NCI-H1694 treated with DMSO at 0.1 percent for 48 hours (cell line): ENCODE data around the gene ATP5PO.
"Not testable (repeated sequence)": the region's sequence is repeated elsewhere in the genome, so short reads cannot be mapped to it uniquely, and the experiment has no call there.

Experiments
- DNase-seq: peaks from one replicate; lab custom pipeline; 2025; lab: John Stamatoyannopoulos, UW

The ATP5PO gene

GRCh38 chr21:33940881-33941245 is 25.3 kb upstream of the ATP5PO start:
- no peak for DNase-seq

- no peak for DNase-seq
These were observed 24.7 kb upstream of the ATP5PO start for GRCh38 chr21:33940164-33940880.

GRCh38 chr21:33939226-33939625 is 23.6 kb upstream of the ATP5PO start:
- DNase-seq, result no peak

DNA sequence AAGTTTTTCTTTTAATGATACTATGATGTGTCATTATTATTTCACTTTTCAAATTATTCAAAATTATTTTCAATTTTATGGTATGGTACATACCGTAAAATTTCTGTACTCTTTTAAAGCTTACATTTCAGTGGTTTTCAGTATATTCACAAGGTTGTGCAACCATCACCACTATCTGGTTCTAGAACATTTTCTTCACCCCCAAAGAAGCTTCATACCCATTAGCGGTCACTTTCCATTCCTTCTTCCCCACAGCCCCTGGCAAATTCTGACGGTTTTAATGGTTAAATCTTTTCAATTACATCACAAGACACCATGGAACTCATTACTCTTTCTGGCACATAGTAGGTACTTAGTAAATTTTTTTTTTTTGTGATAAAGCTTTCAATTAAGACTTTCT is 22.8 kb upstream of the ATP5PO start:
- DNase-seq, result no peak

DNA sequence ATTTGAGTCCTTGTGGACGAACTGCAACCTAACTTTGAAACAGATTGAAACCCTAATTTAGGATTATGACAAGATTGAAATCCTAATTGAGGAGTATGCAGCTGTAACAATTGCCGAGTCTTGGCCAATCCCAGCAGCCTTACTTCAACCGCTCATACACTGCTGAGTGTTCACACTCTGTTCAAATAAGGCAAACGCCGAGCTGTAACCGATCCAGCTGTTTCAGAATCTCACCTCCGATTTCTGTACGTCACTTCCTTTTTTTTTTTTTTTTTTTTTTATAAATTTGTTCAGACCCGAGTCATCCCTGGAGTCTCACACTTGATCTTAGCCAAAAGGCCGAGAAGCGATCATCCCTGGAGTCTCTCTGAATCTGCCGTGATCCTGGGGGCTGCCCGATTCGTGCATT is 22.3 kb upstream of the ATP5PO start:
- DNase-seq, result no peak

DNA sequence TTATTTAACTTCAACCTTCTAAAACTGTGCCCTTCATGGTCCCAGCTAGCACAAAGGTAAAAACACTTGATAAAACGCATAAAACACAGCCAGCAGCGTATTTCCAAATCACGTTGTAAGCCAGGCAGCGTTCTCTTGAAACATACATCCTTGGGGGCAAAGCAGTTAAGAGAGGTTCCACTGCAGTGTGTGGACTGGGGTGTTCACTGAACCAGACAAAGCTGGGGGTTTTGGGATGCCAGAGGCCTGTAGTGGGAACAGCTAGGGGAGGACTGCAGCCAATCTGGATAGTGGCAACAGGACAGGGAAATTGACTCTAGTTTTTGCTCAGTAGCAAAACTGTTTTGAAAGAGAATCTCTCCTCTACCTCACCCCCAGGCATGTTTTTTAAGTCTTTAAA is 21.5 kb upstream of the ATP5PO start:
- DNase-seq, result no peak

DNA sequence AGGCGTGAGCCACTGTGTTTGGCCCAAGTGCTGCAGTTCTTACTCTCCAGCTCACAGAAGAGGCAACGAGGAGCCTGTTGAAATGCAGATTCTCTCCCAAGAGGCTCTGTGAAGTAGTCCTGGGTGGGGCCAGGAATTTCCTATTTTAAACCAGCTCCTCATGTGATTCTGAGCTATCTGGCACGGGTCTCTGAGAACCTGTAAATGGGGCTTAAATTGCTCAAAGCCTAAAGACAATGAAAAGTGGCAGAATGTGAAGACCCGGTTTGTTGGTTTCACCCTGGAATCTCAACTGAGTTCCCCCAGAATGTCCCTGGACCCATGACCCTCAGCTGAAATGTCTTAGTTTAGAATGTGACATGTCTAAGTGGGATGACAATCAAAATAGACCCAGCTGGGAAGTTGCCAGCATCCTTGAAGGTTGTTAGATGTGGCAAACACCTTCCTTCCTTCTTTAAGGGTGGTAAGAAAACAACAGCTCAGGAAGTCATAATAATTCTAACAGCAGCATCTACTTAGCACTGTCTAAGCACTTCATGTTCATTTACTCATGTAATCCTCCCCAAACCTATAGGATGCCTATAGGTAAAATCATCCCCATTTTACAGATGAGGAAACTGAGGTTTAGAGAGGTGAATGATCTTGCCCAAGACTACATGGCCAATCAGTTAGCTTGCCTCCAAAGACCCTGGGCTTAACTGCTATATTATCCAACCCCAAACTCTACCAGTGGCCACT is 20.9 kb upstream of the ATP5PO start:
- DNase-seq, result no peak

DNA sequence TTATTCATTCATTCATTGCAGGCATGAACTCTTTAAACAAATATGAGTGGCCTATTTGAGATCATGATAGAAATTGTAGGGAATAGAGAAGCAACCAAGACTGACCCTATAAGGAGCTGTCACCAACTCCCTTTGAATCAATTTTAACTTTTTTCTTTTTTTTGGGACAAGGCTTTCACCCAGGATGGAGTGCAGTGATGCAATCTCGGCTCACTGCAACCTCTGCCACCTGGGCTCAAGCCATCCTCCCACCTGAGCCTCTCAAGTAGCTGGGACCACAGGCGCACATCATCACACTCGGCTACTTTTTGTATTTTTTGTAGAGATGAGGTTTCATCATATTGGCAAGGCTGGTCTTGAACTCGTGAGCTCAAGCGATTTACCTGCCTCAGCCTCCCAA is 17.1 kb upstream of the ATP5PO start:
- DNase-seq, result no peak

DNA sequence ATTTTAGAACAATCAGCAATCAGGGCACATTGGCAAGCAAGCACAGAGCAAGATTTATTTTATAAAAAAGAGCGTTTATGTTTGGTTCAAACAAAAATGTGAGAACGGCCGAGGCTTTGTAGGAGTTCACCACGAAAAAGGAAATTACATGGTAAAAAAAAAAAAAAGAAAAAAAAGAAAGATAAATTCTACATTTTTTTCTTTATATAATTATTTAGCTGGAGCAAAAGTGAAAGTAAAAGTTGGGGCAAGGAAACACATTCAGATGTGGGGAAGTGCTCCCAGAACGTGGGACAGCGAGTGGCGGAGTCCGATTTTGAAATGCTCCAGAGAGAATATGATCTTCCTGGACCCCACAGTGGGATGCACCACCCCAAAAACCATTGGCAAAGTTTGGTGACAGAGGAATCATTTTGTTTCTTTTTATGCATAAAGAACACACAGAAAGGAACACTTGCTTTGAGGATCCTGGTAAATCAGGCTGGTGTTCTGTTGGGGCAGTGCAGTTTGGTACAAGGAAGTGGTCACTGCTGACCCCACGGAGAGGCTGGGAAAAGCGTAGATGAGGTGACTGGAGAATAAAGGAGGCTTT is 16.3 kb upstream of the ATP5PO start:
- no peak for DNase-seq

- DNase-seq, result not testable (repeated sequence)
These were observed 15.6 kb upstream of the ATP5PO start for GRCh38 chr21:33931052-33931798.

DNA sequence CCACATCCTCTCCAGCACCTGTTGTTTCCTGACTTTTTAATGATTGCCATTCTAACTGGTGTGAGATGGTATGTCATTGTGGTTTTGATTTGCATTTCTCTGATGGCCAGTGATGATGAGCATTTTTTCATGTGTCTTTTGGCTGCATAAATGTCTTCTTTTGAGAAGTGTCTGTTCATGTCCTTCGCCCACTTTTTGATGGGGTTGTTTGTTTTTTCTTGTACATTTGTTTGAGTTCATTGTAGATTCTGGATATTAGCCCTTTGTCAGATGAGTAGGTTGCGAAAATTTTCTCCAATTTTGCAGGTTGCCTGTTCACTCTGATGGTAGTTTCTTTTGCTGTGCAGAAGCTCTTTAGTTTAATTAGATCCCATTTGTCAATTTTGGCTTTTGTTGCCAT is 10.6 kb upstream of the ATP5PO start:
- not testable (repeated sequence) for DNase-seq

DNA sequence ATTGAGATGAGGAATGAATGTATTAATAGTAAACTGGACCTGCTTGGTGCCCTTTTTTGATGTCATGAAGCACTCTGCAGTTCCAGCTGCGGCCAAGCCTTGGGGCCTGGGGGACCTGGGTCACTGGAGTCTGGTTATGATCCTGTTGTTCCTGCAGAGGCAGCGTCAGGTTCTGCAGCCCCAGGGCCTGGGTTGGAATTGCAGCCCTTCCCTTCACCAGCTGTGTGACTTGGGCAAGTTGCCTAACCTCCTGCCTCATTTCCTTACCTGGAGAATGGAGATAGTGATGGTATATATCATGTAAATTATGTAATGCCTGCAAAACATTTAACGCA is 9.1 kb upstream of the ATP5PO start:
- DNase-seq, result peak; percentile 44

GRCh38 chr21:33924079-33924765 is 8.6 kb upstream of the ATP5PO start:
- DNase-seq, result peak; percentile 89

GRCh38 chr21:33917421-33917820 is 1.8 kb upstream of the ATP5PO start:
- DNase-seq, result no peak

DNA sequence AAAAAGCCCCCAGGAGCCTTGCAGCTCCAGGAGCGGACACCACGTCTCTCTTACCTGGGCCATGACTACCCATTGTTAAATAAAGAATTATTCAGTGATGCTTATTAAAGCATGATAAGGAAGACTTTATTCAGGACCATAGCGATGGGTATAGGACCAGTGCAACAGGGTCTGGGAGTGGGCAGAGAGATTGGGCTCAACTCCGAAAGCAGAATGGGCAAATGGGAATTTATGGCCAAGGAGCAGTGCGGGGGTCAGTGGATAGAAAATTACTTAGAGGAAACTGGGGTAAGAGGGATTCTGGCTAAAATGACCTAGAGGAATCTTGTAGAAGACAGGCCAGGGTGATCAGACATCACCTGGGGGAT is 580 bp upstream of the ATP5PO start:
- no peak for DNase-seq

GRCh38 chr21:33914188-33914587 is 1.4 kb downstream of the ATP5PO start:
- DNase-seq, result no peak

DNA sequence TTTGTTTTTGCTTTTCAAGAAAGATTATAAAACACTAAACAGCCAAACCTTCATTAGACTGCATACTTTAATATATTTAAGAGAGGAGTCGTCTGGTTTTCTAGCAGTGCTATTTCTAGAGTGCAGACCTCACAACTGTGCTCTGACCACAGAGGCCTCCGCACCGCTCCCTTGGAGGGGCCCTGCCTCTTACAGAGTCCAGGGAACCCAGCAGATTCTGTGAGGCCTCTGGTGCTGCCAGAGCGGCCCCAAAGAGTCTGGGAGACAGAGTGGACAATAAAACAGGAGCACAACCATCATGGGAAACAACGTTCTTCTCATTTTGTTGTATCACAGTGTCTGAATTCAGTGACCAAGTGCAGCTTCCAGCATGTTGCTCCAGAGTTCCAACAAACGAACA is 5.8 kb downstream of the ATP5PO start:
- no peak for DNase-seq

- no peak for DNase-seq
These were observed 6.8 kb downstream of the ATP5PO start for GRCh38 chr21:33908760-33909159.

GRCh38 chr21:33904041-33904440 is 11.6 kb downstream of the ATP5PO start:
- DNase-seq, result no peak

- no peak for DNase-seq
These were observed 13.3 kb downstream of the ATP5PO start for GRCh38 chr21:33902349-33902748.

DNA sequence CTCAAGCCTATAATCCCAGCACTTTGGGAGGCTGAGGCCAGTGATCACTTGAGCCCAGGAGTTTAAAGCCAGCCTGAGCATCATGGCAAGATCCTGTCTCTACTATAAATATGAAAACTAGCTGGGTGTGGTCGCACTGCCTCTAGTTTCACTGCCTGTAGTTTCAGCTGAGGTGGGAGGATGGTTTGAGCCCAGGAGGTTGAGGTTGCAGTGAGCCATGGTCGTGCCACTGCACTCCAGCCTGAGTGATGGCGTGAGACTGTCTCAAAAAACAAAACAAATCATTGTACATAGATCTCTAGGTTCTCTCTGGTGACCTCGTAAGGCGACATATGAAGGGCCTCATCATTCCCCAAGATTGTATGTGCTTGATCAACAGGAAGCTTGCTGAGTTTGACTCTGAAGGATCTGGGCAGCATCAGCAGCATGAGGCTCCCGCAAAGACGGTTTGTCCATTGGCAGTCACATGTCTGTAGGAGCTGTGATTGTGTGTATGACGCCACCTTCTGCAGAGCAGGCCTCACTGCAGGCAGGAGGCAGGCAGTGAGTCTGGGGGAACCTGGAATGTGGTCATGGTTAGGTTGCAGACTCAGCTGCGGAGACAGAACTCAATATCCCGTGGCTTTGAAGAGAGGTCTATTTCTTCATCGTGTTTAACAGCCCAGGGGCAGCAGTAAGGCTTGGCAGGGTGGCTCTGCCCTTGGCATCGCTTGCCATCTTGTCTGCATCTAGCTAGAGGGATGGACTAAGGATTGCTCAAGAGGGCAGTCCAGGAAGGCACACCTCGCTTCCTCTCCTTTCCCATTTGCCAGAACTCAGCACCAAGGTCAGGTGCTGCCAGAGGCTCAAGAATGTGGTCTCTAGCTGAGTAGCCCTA is 14.0 kb downstream of the ATP5PO start:
- peak; percentile 49 for DNase-seq
